ENCODE measurements around the gene SEMA6D.

Gene SEMA6D

DNA sequence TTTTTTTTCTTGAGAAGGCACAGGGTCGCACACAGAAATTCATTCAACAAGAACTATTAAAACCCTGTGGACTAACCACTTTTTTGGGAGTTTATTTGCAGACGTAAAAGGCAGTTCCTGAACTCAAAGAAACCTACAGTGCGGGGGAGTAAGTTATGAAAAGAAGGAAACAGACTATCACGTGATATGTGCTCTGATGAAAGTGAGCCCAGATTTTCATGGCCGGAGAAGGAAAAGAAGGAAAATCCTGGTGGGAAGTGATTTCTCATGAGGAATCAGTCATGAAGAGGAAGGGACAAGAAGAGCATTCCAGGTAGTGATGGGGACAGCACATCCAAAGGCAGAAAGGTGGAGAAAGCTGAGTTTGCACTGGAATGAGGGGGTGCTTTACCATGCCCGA is 26.1 kb downstream of the SEMA6D start:
- no peak overlapping the region for H3K4me3 Mint-ChIP-seq

DNA sequence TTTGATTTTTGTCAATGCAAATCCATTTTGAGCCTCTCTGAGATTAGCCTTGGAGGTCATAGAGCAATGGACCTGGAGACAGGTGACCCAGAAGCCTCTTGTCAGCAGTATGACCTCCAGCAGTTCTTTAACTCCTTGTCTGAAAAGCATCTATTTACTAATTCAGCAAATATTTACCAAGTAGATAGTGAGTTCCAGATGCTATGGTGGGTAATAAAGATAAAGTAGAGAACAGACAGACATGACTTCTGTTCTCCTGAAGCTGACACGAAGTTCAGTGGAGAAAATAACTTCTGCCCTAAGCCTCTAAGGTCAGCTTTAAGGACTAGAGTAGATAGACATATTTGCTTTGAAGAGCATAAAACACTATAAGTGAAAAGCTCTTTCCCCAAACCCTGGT is 26.6 kb downstream of the SEMA6D start:
- Mint-ChIP-seq H3K9me3 (no peaks in the 10 kb centered on the region), H3K27me3 (ENCODE audit: low read depth) (no peaks in the 10 kb centered on the region), H3K27ac (no peak overlapping the region), H3K36me3 (ENCODE audit: low read depth) (no peaks in the 10 kb centered on the region), H3K4me1 (ENCODE audit: low read depth) (no peaks in the 10 kb centered on the region), H3K4me3 (no peak overlapping the region)

More for the DNA sequence above, 26.1 kb downstream of the SEMA6D start:
- Mint-ChIP-seq H3K9me3 (no peaks in the 10 kb centered on the region), H3K36me3 (ENCODE audit: low read depth) (no peaks in the 10 kb centered on the region), H3K4me1 (ENCODE audit: low read depth) (no peaks in the 10 kb centered on the region), H3K27me3 (ENCODE audit: low read depth) (no peaks in the 10 kb centered on the region), H3K27ac (no peak overlapping the region)

GRCh38 chr15:47744496-47744895 is 27.2 kb downstream of the SEMA6D start:
- H3K9me3 Mint-ChIP-seq = no peaks in the 10 kb centered on the region
- H3K27me3 Mint-ChIP-seq (ENCODE audit: low read depth) = no peaks in the 10 kb centered on the region
- H3K4me1 Mint-ChIP-seq (ENCODE audit: low read depth) = no peaks in the 10 kb centered on the region
- no peak overlapping the region for H3K27ac Mint-ChIP-seq
- no peak overlapping the region for H3K4me3 Mint-ChIP-seq
- no peaks in the 10 kb centered on the region for H3K36me3 Mint-ChIP-seq (ENCODE audit: low read depth)

- no peak overlapping the region for H3K27ac Mint-ChIP-seq
- H3K9me3 Mint-ChIP-seq = no peaks in the 10 kb centered on the region
- no peaks in the 10 kb centered on the region for H3K36me3 Mint-ChIP-seq (ENCODE audit: low read depth)
- H3K4me3 Mint-ChIP-seq = no peak overlapping the region
- no peaks in the 10 kb centered on the region for H3K27me3 Mint-ChIP-seq (ENCODE audit: low read depth)
- no peaks in the 10 kb centered on the region for H3K4me1 Mint-ChIP-seq (ENCODE audit: low read depth)
Observed at GRCh38 chr15:47744973-47745372, 27.7 kb downstream of the SEMA6D start.

DNA sequence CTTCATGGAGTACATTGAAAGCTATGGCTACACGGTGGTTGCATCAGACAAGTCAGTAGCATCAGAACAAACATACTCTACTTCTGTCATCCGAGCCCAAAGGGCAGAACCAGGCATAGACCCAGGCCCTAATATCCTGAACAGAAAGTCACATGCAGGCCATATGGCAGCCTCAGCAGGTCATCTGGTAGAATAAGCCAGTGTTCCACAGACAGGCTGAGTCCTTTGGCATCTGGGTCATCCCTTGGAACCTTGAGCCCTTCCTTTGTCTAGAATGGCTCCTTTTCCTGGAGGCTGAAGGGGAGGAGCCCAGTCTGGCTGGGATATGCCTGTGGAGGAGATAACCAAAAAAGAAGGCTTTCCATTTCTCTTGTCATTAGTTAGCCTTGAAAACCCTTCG is 29.2 kb downstream of the SEMA6D start:
- Mint-ChIP-seq H3K4me3 (no peak overlapping the region), H3K36me3 (ENCODE audit: low read depth) (no peaks in the 10 kb centered on the region), H3K27ac (no peak overlapping the region), H3K4me1 (ENCODE audit: low read depth) (no peaks in the 10 kb centered on the region), H3K9me3 (no peaks in the 10 kb centered on the region), H3K27me3 (ENCODE audit: low read depth) (no peaks in the 10 kb centered on the region)

DNA sequence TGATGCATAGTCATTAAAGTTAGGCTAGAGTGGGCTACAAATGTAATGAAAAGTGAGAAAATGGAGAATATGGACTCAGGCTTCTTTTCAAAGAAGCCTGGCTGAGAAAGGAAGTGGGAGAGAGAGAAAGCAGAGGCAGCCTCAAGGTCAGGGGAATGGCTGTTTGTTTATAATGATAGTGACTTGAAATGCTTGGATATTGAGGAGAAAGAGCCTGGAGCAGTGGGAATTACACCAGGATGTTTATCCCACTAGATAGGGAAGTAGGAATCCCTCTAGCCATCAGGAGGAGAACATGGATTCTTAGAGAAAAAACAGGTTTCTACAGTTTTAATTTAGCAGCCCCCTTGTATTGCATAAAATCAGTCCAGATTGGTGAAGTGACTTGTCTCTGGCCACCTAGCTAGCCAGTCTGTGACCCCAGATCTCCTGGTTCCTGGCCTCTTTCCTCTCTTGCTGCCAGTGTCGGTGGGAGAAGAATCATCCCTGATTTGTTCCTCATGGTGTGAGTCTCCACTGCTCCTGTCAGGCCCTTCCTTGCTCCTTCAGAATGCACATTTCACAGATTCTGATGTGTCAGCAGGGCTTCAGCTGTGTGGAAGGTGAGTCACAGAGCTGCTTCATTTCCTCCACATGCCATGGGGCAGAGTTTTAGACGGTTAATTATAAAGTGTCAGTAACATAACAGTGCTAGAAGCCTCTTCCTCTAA is 32.9 kb downstream of the SEMA6D start:
- Mint-ChIP-seq H3K27me3 (ENCODE audit: low read depth) (no peaks in the 10 kb centered on the region), H3K9me3 (peaks cover 14% of the 10 kb centered on the region), H3K4me1 (ENCODE audit: low read depth) (no peaks in the 10 kb centered on the region), H3K27ac (no peak overlapping the region), H3K36me3 (ENCODE audit: low read depth) (no peaks in the 10 kb centered on the region), H3K4me3 (no peak overlapping the region)

DNA sequence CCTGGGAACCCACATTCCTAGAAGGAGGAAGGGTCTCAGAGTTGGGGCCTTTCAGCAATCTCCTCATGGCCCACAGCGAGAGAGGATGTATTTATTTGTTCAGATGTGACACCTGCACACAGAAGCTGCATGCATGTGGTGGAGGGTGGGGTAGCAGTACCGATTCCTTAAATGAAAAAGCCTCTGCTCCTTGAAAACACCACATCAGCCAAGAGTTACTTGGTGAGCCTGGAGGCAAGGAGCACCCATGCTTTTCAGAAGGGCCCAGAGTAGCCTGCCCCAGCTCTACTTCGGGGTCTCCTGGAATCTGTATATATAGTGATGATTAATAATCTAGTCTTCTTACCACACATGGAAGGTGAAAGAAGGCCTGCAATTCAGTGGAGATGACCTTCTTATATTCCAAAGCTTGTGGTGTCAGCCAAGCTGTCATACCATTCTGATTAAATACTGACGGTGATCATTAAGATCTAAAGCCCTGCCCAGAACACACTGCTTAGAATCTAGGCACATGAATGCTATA is 33.5 kb downstream of the SEMA6D start:
- H3K27me3 Mint-ChIP-seq (ENCODE audit: low read depth) = no peaks in the 10 kb centered on the region
- H3K27ac Mint-ChIP-seq = no peak overlapping the region
- H3K36me3 Mint-ChIP-seq (ENCODE audit: low read depth) = no peaks in the 10 kb centered on the region
- H3K9me3 Mint-ChIP-seq = peaks cover 14% of the 10 kb centered on the region
- no peak overlapping the region for H3K4me3 Mint-ChIP-seq
- H3K4me1 Mint-ChIP-seq (ENCODE audit: low read depth) = no peaks in the 10 kb centered on the region

DNA sequence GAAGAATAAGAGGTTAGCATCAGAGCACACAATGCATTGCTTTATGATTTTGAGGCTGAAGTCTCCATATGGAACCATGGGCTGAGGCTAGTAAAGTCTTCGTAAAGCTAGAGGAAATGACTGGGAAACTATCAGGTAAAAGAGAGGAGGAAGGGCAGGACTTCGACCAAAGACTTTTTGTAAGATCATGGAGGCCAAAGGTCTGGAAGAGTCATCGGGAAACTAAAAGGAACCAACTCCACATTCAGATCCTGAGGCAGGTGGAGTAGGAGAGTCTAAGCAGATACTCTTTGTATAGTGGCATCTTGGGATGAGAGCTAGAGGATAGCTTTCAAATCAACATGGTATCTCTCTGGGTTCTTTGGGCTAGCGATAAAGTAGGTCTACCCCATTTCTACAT is 36.3 kb downstream of the SEMA6D start:
- Mint-ChIP-seq H3K9me3 (peaks cover 14% of the 10 kb centered on the region), H3K4me3 (no peak overlapping the region)

DNA sequence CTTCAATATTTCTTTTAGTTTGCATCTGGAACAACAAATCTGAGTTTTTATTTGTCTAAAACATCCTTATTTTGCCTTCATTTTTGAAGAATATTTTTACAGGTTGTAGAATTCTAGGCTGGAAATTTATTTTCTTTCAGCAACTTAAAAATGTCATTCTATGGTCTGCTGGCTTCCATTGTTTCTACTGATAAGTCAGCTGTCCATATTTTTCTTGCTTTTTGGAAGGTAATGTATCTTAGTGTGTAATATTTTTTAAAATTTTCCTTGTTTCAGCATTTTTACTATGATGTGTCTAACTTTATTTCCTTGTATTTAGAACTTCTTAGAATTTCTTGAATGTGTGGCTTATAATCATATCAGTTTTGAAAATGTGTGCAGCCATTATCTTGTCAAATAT is 37.0 kb downstream of the SEMA6D start:
- H3K9me3 Mint-ChIP-seq = peaks cover 14% of the 10 kb centered on the region
- no peaks in the 10 kb centered on the region for H3K36me3 Mint-ChIP-seq (ENCODE audit: low read depth)
- no peaks in the 10 kb centered on the region for H3K4me1 Mint-ChIP-seq (ENCODE audit: low read depth)
- H3K4me3 Mint-ChIP-seq = no peak overlapping the region
- no peak overlapping the region for H3K27ac Mint-ChIP-seq
- no peaks in the 10 kb centered on the region for H3K27me3 Mint-ChIP-seq (ENCODE audit: low read depth)

More for the DNA sequence above, 36.3 kb downstream of the SEMA6D start:
- H3K36me3 Mint-ChIP-seq (ENCODE audit: low read depth) = no peaks in the 10 kb centered on the region
- H3K27me3 Mint-ChIP-seq (ENCODE audit: low read depth) = no peaks in the 10 kb centered on the region
- H3K27ac Mint-ChIP-seq = no peak overlapping the region
- no peaks in the 10 kb centered on the region for H3K4me1 Mint-ChIP-seq (ENCODE audit: low read depth)

GRCh38 chr15:47755941-47756340 is 38.6 kb downstream of the SEMA6D start:
- Mint-ChIP-seq H3K9me3 (peaks cover 14% of the 10 kb centered on the region), H3K4me1 (ENCODE audit: low read depth) (no peaks in the 10 kb centered on the region), H3K36me3 (ENCODE audit: low read depth) (no peaks in the 10 kb centered on the region), H3K27ac (no peak overlapping the region), H3K4me3 (no peak overlapping the region), H3K27me3 (ENCODE audit: low read depth) (no peaks in the 10 kb centered on the region)

DNA sequence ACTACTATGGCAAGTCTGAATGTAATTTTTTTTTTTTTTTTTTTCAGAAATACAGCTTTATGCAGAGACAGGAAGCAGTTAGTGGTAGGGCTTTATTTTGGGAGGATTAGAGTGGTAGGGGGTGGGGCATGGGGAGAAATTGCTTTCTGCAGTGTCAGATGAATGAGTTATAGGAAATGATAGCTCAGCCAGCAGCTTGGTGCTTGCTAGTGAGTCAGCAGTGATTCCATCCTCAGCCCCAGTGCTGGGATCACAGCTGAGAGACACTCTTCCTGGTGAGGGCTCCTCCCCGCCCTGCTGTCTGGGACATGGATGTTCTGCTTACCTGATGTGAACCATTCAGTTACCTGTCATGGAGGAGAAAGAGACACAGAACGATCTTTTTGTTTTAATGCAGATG is 39.6 kb downstream of the SEMA6D start:
- H3K4me3 Mint-ChIP-seq = no peak overlapping the region
- no peak overlapping the region for H3K27ac Mint-ChIP-seq
- no peaks in the 10 kb centered on the region for H3K4me1 Mint-ChIP-seq (ENCODE audit: low read depth)
- H3K27me3 Mint-ChIP-seq (ENCODE audit: low read depth) = no peaks in the 10 kb centered on the region
- H3K9me3 Mint-ChIP-seq = peaks cover 14% of the 10 kb centered on the region
- H3K36me3 Mint-ChIP-seq (ENCODE audit: low read depth) = no peaks in the 10 kb centered on the region

GRCh38 chr15:47757331-47757730 is 40.0 kb downstream of the SEMA6D start:
- Mint-ChIP-seq H3K4me1 (ENCODE audit: low read depth) (no peaks in the 10 kb centered on the region), H3K4me3 (no peak overlapping the region), H3K27me3 (ENCODE audit: low read depth) (no peaks in the 10 kb centered on the region), H3K36me3 (ENCODE audit: low read depth) (no peaks in the 10 kb centered on the region), H3K27ac (no peak overlapping the region), H3K9me3 (peaks cover 14% of the 10 kb centered on the region)

DNA sequence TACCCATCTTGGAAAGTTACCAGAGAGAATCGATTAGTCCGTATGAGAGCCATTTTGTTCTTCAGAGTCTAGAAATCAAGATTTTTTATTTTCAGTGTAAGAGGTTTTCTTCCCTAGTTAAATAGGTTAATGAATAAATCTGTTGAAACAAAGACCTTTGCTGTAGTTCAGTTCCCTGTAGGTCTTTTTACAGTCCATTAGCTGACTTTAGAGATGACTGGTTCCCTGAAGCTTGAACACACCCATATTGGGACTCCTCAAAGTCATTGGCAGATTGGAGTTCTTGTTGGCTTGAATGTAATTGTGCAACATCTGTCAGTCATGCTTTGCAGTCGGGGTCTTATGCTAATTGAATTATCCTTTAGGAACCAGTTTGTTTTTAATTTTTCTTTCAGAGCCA is 45.3 kb downstream of the SEMA6D start:
- Mint-ChIP-seq H3K27ac (no peak overlapping the region), H3K4me1 (ENCODE audit: low read depth) (no peaks in the 10 kb centered on the region), H3K4me3 (no peak overlapping the region), H3K9me3 (peaks cover 4% of the 10 kb centered on the region), H3K27me3 (ENCODE audit: low read depth) (no peaks in the 10 kb centered on the region), H3K36me3 (ENCODE audit: low read depth) (no peaks in the 10 kb centered on the region)

DNA sequence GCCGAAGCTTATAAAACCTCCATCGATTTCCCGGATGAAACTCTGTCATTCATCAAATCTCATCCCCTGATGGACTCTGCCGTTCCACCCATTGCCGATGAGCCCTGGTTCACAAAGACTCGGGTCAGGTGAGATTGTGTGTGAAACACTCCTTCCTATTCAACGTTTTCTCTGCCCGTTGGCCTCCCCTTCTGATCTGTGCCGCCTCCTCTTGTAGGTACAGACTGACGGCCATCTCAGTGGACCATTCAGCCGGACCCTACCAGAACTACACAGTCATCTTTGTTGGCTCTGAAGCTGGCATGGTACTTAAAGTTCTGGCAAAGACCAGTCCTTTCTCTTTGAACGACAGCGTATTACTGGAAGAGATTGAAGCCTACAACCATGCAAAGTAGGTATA is 47.4 kb downstream of the SEMA6D start:
- H3K27ac Mint-ChIP-seq = no peak overlapping the region
- H3K27me3 Mint-ChIP-seq (ENCODE audit: low read depth) = no peaks in the 10 kb centered on the region
- no peaks in the 10 kb centered on the region for H3K4me1 Mint-ChIP-seq (ENCODE audit: low read depth)
- no peaks in the 10 kb centered on the region for H3K36me3 Mint-ChIP-seq (ENCODE audit: low read depth)
- peaks cover 4% of the 10 kb centered on the region for H3K9me3 Mint-ChIP-seq
- H3K4me3 Mint-ChIP-seq = no peak overlapping the region

DNA sequence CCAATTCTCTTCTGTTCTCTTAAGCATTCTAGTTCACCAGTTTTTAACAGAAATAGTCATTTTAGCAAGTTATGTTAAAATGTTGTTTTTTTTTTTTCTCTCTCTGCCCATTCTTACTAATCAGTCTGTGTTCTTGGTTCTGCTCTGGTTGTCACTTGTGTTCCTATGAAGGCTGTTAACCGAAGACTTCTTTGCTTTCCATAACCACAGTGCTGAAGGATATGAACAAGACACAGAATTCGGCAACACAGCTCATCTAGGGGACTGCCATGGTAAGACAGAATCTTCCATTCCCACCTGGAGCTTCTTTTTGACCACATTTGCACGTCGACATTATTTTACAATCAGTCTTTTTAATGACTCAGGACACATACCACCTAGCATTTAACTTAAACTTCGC is 49.1 kb downstream of the SEMA6D start:
- Mint-ChIP-seq H3K4me3 (no peak overlapping the region), H3K36me3 (ENCODE audit: low read depth) (no peaks in the 10 kb centered on the region), H3K27ac (no peak overlapping the region), H3K27me3 (ENCODE audit: low read depth) (no peaks in the 10 kb centered on the region), H3K4me1 (ENCODE audit: low read depth) (no peaks in the 10 kb centered on the region), H3K9me3 (peaks cover 4% of the 10 kb centered on the region)

GRCh38 chr15:47767035-47767434 is 49.7 kb downstream of the SEMA6D start:
- Mint-ChIP-seq H3K9me3 (peaks cover 4% of the 10 kb centered on the region), H3K36me3 (ENCODE audit: low read depth) (no peaks in the 10 kb centered on the region), H3K27ac (no peak overlapping the region), H3K27me3 (ENCODE audit: low read depth) (no peaks in the 10 kb centered on the region), H3K4me3 (no peak overlapping the region), H3K4me1 (ENCODE audit: low read depth) (no peaks in the 10 kb centered on the region)

Data from T-helper 1 cell treated with Interleukin-12 subunit alpha and Interleukin-12 subunit beta and Interleukin-4 antibody, amounts not matched to agents 30 μg/mL and 1 μg/mL, for 36 hours (primary cell).